HK-2 (cell line): ENCODE measurements around the gene PBOV1.
"Not testable (repeated sequence)": the region's sequence is repeated elsewhere in the genome, so short reads cannot be mapped to it uniquely, and the experiment has no call there.

Source experiments
- DNase-seq: peaks from one replicate; pipeline ENCODE4 v3.0.0-alpha.2; 2018; ENCODE audit not compliant: unreplicated experiment

PBOV1 gene

GRCh38 chr6:138237463-138237862 lies 19.2 kb upstream of the PBOV1 start:
- no peak for DNase-seq

GRCh38 chr6:138235693-138236092 lies 17.4 kb upstream of the PBOV1 start:
- no peak for DNase-seq

- DNase-seq, result no peak
Observed at GRCh38 chr6:138235205-138235604, 16.9 kb upstream of the PBOV1 start.

- no peak for DNase-seq
Observed at GRCh38 chr6:138234363-138234762, 16.1 kb upstream of the PBOV1 start.

GRCh38 chr6:138231381-138231886 lies 13.1 kb upstream of the PBOV1 start:
- no peak for DNase-seq

GRCh38 chr6:138230759-138231380 lies 12.6 kb upstream of the PBOV1 start:
- DNase-seq, result no peak

GRCh38 chr6:138230221-138230620 lies 11.9 kb upstream of the PBOV1 start:
- DNase-seq, result no peak

GRCh38 chr6:138229663-138230179 lies 11.4 kb upstream of the PBOV1 start:
- no peak for DNase-seq

- no peak for DNase-seq
Observed at GRCh38 chr6:138229072-138229471, 10.8 kb upstream of the PBOV1 start.

- DNase-seq, result no peak
Observed at GRCh38 chr6:138227316-138227781, 9.1 kb upstream of the PBOV1 start.

GRCh38 chr6:138226700-138227315 lies 8.5 kb upstream of the PBOV1 start:
- DNase-seq, result no peak

- DNase-seq, result no peak
Observed at GRCh38 chr6:138225953-138226352, 7.7 kb upstream of the PBOV1 start.

- no peak for DNase-seq
Observed at GRCh38 chr6:138222901-138223546, 4.7 kb upstream of the PBOV1 start.

- no peak for DNase-seq
Observed at GRCh38 chr6:138219901-138220300, 1.6 kb upstream of the PBOV1 start.

- no peak for DNase-seq
Observed at GRCh38 chr6:138219398-138219797, 1.1 kb upstream of the PBOV1 start.

GRCh38 chr6:138215093-138215782 lies 3.1 kb downstream of the PBOV1 start:
- no peak for DNase-seq

GRCh38 chr6:138212530-138212929 lies 5.8 kb downstream of the PBOV1 start:
- not testable (repeated sequence) for DNase-seq

- no peak for DNase-seq
Observed at GRCh38 chr6:138211601-138212000, 6.7 kb downstream of the PBOV1 start.

GRCh38 chr6:138211048-138211581 lies 7.2 kb downstream of the PBOV1 start:
- DNase-seq, result no peak

- no peak for DNase-seq
Observed at GRCh38 chr6:138206862-138207261, 11.4 kb downstream of the PBOV1 start.

GRCh38 chr6:138205437-138206094 lies 12.7 kb downstream of the PBOV1 start:
- no peak for DNase-seq
